T-helper 1 cell treated with Interleukin-12 subunit alpha and Interleukin-12 subunit beta and Interleukin-4 antibody, amounts not matched to agents 30 ng/mL and 1 ng/mL, for 36 hours (primary cell): Measurements from ENCODE around the gene HPS5. TPM values are rescaled to one million over a fixed set of nuclear protein-coding genes. Genes with fewer than 3 reads are reported as not detected.

Experiments used
- intact Hi-C: fragments of 100-400 bp; cut with micrococcal nuclease; formaldehyde crosslinking; loops from one replicate; pipeline ENCODE4 v1.15.1; 2024
- total RNA-seq: library from RNA; stranded (reverse); gene quantifications from 2 replicates; pipeline ENCODE4 v1.2.3, GENCODE V29; 2022

Gene HPS5
- 21.8 and 23.3 TPM in 2 replicates for total RNA-seq

GRCh38 chr11:18321969-18322711 lies at the start of gene HPS5, which contains the start of gene GTF2H1:
Gene HPS5, minus strand, starts transcription at chr11:18322140. Its CDS starts 4,282 bp downstream, at chr11:18317858.
Gene GTF2H1, plus strand, starts transcription at chr11:18322567. Its CDS starts 10,508 bp downstream, at chr11:18333075.
- intact Hi-C loops, result loop anchor here (1.0 to 10.0 kb wide), 16 partner anchors 8 to 1583 kb away; partner anchors contain the start of genes C11orf58, E2F8, IGSF22 and NUCB2

GRCh38 chr11:18371279-18371678 lies 49.3 kb upstream of the HPS5 start:
- intact Hi-C loops, result no loop called here

- intact Hi-C loops, result no loop called here
These were observed 47.5 kb upstream of the HPS5 start for GRCh38 chr11:18369398-18369797.

- intact Hi-C loops, result no loop called here
These were observed 46.3 kb upstream of the HPS5 start for GRCh38 chr11:18368221-18368620.

GRCh38 chr11:18367431-18367830 lies 45.5 kb upstream of the HPS5 start:
- intact Hi-C loops, result no loop called here

- intact Hi-C loops, result no loop called here
These were observed 44.3 kb upstream of the HPS5 start for GRCh38 chr11:18366286-18366685.

GRCh38 chr11:18365741-18366140 lies 43.8 kb upstream of the HPS5 start:
- intact Hi-C loops, result no loop called here

- intact Hi-C loops, result no loop called here
These were observed 42.6 kb upstream of the HPS5 start for GRCh38 chr11:18364495-18365073.

- intact Hi-C loops, result no loop called here
These were observed 39.2 kb upstream of the HPS5 start for GRCh38 chr11:18361154-18361553.

GRCh38 chr11:18358646-18359045 lies 36.7 kb upstream of the HPS5 start:
- intact Hi-C loops, result no loop called here

GRCh38 chr11:18352581-18352980 lies 30.6 kb upstream of the HPS5 start:
- intact Hi-C loops, result no loop called here

GRCh38 chr11:18347471-18348125 lies 25.7 kb upstream of the HPS5 start:
- intact Hi-C loops, result no loop called here

- intact Hi-C loops, result loop anchor here (2.0 kb wide), 2 partner anchors 14 to 62 kb away; partner anchors contain the start of gene LDHA
These were observed 11.0 kb upstream of the HPS5 start for GRCh38 chr11:18332891-18333290.

- intact Hi-C loops, result loop anchor here (2.0 kb wide), 2 partner anchors 14 to 62 kb away; partner anchors contain the start of gene LDHA
These were observed 10.4 kb upstream of the HPS5 start for GRCh38 chr11:18332302-18332701.

GRCh38 chr11:18330921-18331320 lies 9.0 kb upstream of the HPS5 start:
- intact Hi-C loops, result loop anchor here (1.0 kb wide), 1 partner anchor 9 kb away; the partner anchor contains the start of genes GTF2H1 and HPS5

- intact Hi-C loops, result loop anchor here (10.0 kb wide), 1 partner anchor 395 kb away; the partner anchor contains the start of gene IGSF22
These were observed 7.4 kb upstream of the HPS5 start for GRCh38 chr11:18329196-18329870.

GRCh38 chr11:18324381-18324780 lies 2.4 kb upstream of the HPS5 start:
- intact Hi-C loops, result loop anchor here (5.0 to 10.0 kb wide), 4 partner anchors 217 to 1047 kb away; partner anchors contain the start of genes E2F8, IGSF22, NUCB2 and SAAL1

GRCh38 chr11:18323881-18324280 lies 1.9 kb upstream of the HPS5 start:
- intact Hi-C loops, result loop anchor here (2.0 to 10.0 kb wide), 8 partner anchors 43 to 1585 kb away; partner anchors contain the start of genes C11orf58, E2F8, IGSF22 and NUCB2

GRCh38 chr11:18322818-18323570 lies 1.1 kb upstream of the HPS5 start:
- intact Hi-C loops, result loop anchor here (1.0 to 10.0 kb wide), 16 partner anchors 7 to 1584 kb away; partner anchors contain the start of genes C11orf58, E2F8, IGSF22 and NUCB2

GRCh38 chr11:18321578-18321968 lies 367 bp downstream of the HPS5 start:
- intact Hi-C loops, result loop anchor here (5.0 to 10.0 kb wide), 4 partner anchors 214 to 1044 kb away; partner anchors contain the start of genes E2F8, IGSF22, NUCB2 and SAAL1
